ENCODE results near the gene TMEM185B. TPM values are rescaled to one million over a fixed set of nuclear protein-coding genes. Genes with fewer than 3 reads are reported as not detected.

Gene TMEM185B
- total RNA-seq, 1 donor from 2014 or later: 29.5 TPM

- Histone ChIP-seq H3K4me1 (no peaks in the 10 kb centered on the region), H3K27me3 (no peaks in the 10 kb centered on the region), H3K4me3 (no peak overlapping the region), H3K27ac (no peak overlapping the region), H3K36me3 (no peaks in the 10 kb centered on the region), H3K9me3 (no peaks in the 10 kb centered on the region)
- TF ChIP-seq POLR2A (IDR thresholded peaks at IDR 0.05): no peak
- TF ChIP-seq CTCF (IDR thresholded peaks at IDR 0.05): no peak
- TF ChIP-seq POLR2AphosphoS5 (IDR thresholded peaks at IDR 0.05; ENCODE audit: insufficient read depth in 1 of 2, low read depth in 1 of 2): no peak
- DNase-seq (ENCODE audit: extremely low spot score in 2 of 2): no peak
- intact Hi-C loops (cut with DNase I): no loop called here
Measured at GRCh38 chr2:120189189-120189588, 34.0 kb downstream of the TMEM185B start.

GRCh38 chr2:120182019-120182560, 41.1 kb downstream of the TMEM185B start:
- H3K4me3 ChIP-seq: no peak overlapping the region
- intact Hi-C loops (cut with DNase I): no loop called here
- no peak overlapping the region for H3K27ac ChIP-seq
- no peak for DNase-seq (ENCODE audit: extremely low spot score in 2 of 2)
- no peaks in the 10 kb centered on the region for H3K36me3 ChIP-seq
- no peak for TF ChIP-seq POLR2AphosphoS5 (IDR thresholded peaks at IDR 0.05; ENCODE audit: insufficient read depth in 1 of 2, low read depth in 1 of 2)
- no peak for TF ChIP-seq CTCF (IDR thresholded peaks at IDR 0.05)
- no peak for TF ChIP-seq POLR2A (IDR thresholded peaks at IDR 0.05)
- H3K9me3 ChIP-seq: no peaks in the 10 kb centered on the region
- no peaks in the 10 kb centered on the region for H3K27me3 ChIP-seq
- H3K4me1 ChIP-seq: no peaks in the 10 kb centered on the region

GRCh38 chr2:120180066-120180465, 43.1 kb downstream of the TMEM185B start:
- H3K36me3 ChIP-seq: no peaks in the 10 kb centered on the region
- no peak for DNase-seq (ENCODE audit: extremely low spot score in 2 of 2)
- no peaks in the 10 kb centered on the region for H3K27me3 ChIP-seq
- H3K27ac ChIP-seq: no peak overlapping the region
- TF ChIP-seq POLR2AphosphoS5 (IDR thresholded peaks at IDR 0.05; ENCODE audit: insufficient read depth in 1 of 2, low read depth in 1 of 2) (no peak), POLR2A (IDR thresholded peaks at IDR 0.05) (no peak), CTCF (IDR thresholded peaks at IDR 0.05) (no peak)
- no peaks in the 10 kb centered on the region for H3K9me3 ChIP-seq
- intact Hi-C loops (cut with DNase I): no loop called here
- H3K4me3 ChIP-seq: no peak overlapping the region
- H3K4me1 ChIP-seq: peaks cover 6% of the 10 kb centered on the region

GRCh38 chr2:120179396-120179795, 43.8 kb downstream of the TMEM185B start:
- Histone ChIP-seq H3K36me3 (no peaks in the 10 kb centered on the region), H3K4me3 (no peak overlapping the region), H3K27ac (no peak overlapping the region), H3K4me1 (peaks cover 12% of the 10 kb centered on the region), H3K27me3 (no peaks in the 10 kb centered on the region), H3K9me3 (no peaks in the 10 kb centered on the region)
- TF ChIP-seq POLR2AphosphoS5 (IDR thresholded peaks at IDR 0.05; ENCODE audit: insufficient read depth in 1 of 2, low read depth in 1 of 2): no peak
- intact Hi-C loops (cut with DNase I): loop anchor here (10.0 kb wide), 1 partner anchor 475 kb away; no protein-coding TSS in a partner anchor
- DNase-seq (ENCODE audit: extremely low spot score in 2 of 2): no peak

- H3K27me3 ChIP-seq: no peaks in the 10 kb centered on the region
- H3K4me1 ChIP-seq: peaks cover 13% of the 10 kb centered on the region
- TF ChIP-seq POLR2AphosphoS5 (IDR thresholded peaks at IDR 0.05; ENCODE audit: insufficient read depth in 1 of 2, low read depth in 1 of 2): no peak
- no peak for TF ChIP-seq POLR2A (IDR thresholded peaks at IDR 0.05)
- no peak for TF ChIP-seq CTCF (IDR thresholded peaks at IDR 0.05)
- H3K4me3 ChIP-seq: no peak overlapping the region
- H3K27ac ChIP-seq: no peak overlapping the region
- no peaks in the 10 kb centered on the region for H3K36me3 ChIP-seq
- no peaks in the 10 kb centered on the region for H3K9me3 ChIP-seq
- intact Hi-C loops (cut with DNase I): loop anchor here (10.0 kb wide), 1 partner anchor 473 kb away; no protein-coding TSS in a partner anchor
- no peak for DNase-seq (ENCODE audit: extremely low spot score in 2 of 2)
Measured at GRCh38 chr2:120177973-120178372, 45.2 kb downstream of the TMEM185B start.
